Measurements from ENCODE around the gene PRKCQ.

- TF ChIP-seq CTCF (conservative IDR thresholded peaks at IDR 0.05; ENCODE audit: low read depth, low read length) (no peak), NFE2L2 (IDR thresholded peaks at IDR 0.05; ENCODE audit: low read depth, low read length) (no peak), CEBPB (IDR thresholded peaks at IDR 0.05; ENCODE audit: low read depth, low read length) (no peak), SMC3 (IDR thresholded peaks at IDR 0.05; ENCODE audit: low read depth, low read length) (no peak), BHLHE40 (IDR thresholded peaks at IDR 0.05; ENCODE audit: low read depth, low read length) (no peak), POLR2A (IDR thresholded peaks at IDR 0.05; ENCODE audit: low read depth, low read length) (no peak), MAFK (IDR thresholded peaks at IDR 0.05; ENCODE audit: low read depth, low read length) (no peak), MXI1 (IDR thresholded peaks at IDR 0.05; ENCODE audit: borderline replicate concordance, low read depth, low read length) (no peak), CHD1 (IDR thresholded peaks at IDR 0.05; ENCODE audit: low read depth, low read length) (no peak)
Observed at GRCh38 chr10:6558759-6559461, 21.2 kb downstream of the PRKCQ start.
